Glomerular visceral epithelial cell (primary cell): ENCODE data around the gene G6PC1.
A peak's percentile ranks its signal among the peaks of the same experiment; 100 is the strongest.

Experiments
- DNase-seq: peaks from one replicate; pipeline ENCODE4 v3.0.0-alpha.2; 2016; ENCODE audit errors: extremely low spot score

The G6PC1 gene

DNA sequence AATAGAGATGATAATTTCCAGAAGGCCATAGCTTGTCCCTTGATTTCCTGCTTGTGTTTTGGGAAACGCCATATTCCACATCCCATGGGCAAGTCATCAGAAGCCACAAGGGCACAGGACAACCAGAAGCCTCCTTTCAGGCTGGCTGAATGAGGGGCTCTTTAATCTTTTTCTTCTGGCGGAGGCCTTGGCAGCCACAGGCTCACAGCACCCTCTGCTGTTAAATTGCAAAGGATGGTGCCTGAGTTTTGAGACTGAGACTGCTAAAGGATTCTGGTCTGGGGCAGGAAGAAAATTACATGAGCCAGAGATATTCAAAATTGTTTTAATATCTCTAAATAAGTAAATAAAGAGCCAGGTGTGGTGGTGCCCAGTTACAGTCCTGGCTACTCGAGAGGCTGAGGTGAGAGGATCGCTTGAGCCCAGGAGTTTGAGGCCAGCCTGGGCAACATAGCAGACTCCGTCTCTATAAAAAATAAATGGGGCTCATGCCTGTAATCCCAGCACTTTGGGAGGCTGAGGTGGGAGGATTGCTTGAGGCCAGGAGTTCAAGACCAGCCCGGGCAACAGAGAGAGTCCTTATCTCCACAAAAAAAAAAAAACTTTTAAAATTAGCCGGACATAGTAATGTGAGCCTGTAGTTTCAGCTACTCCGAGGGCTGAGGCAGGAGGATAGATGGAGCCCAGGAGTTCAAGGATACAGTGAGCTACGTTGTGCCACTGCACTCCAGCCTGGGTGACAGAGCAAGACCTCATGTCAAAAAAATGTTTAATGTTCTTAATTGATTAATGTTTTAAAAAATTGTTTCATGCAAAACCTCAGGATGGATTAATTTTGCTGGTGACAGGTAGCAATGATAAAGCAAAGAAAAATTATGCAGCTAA lies 37.4 kb downstream of the G6PC1 start:
- peak; percentile 59 for DNase-seq

- no peak for DNase-seq
These were observed 43.6 kb downstream of the G6PC1 start for GRCh38 chr17:42944211-42944610.

- no peak for DNase-seq
These were observed 46.2 kb downstream of the G6PC1 start for GRCh38 chr17:42946812-42947211.

DNA sequence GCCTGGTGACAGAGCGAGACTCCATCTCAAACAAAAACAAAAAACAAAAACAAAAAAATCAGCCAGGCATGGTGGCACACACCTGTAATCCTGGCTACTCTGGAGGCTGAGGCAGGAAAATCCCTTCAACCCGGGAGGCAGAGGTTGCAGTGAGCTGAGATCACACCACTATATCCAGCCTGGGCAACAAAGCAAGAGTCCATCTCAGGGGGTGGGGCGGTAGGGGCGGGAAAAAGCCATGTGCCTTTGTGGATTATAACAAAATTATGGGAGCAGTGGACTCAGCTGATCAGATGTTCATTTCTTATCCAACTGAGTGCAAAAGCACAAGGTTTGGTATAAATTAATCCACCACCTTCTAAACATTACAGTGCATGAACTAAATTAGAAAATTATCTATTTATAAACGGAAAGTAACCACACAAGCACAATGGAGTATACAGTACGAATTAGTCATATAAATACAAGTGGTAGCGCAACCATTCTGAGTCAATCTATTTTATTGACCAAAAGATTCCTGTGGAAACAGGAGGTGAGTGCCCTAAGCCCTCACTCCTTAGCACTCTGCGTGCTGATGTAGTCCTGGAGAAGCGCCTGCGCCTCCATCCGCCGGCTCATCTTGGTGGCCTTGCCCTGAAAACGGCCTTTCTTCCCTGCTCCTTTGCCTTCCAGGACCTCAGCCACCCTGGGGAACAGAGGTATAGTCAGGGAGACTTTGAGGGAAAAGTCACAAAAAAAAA lies 49.6 kb downstream of the G6PC1 start:
- DNase-seq, result no peak
